Liver (tissue), 9 donors: ENCODE results near the gene TMIGD3. TPM values are rescaled to one million over a fixed set of nuclear protein-coding genes. Genes with fewer than 3 reads are reported as not detected.
A peak's percentile ranks its signal among the peaks of the same experiment; 100 is the strongest.

Experiments
- DNase-seq: peaks from one replicate; pipeline ENCODE4 v3.0.0-alpha.2; 2017; ENCODE audit warnings: low spot score
- H3K27ac ChIP-seq, 2 donors: one replicate each; pipeline ENCODE4 v1.7.0; 2013; ENCODE audit warnings: inconsistent platforms in 2 of 2, low read length in 2 of 2, control low read depth in 1 of 2, low read depth in 1 of 2, mild to moderate bottlenecking in 1 of 2
- H3K27me3 ChIP-seq, 4 donors: one replicate each; pipeline versions ENCODE4 v1.6.1 to v1.7.0; 2013; ENCODE audit warnings: low read length in 3 of 4, inconsistent platforms in 1 of 4, mild to moderate bottlenecking in 1 of 4, moderate library complexity in 1 of 4; ENCODE audit not compliant: control insufficient read depth in 4 of 4, insufficient read depth in 4 of 4
- H3K36me3 ChIP-seq, 4 donors: one replicate each; pipeline versions ENCODE4 v1.6.1 to v1.7.0; 2013; ENCODE audit warnings: low read length in 3 of 4, mild to moderate bottlenecking in 3 of 4, low read depth in 1 of 4, moderate library complexity in 1 of 4; ENCODE audit not compliant: control insufficient read depth in 4 of 4, insufficient read depth in 3 of 4
- H3K4me1 ChIP-seq, 4 donors: one replicate each; pipeline versions ENCODE4 v1.6.1 to v1.7.0; 2013; ENCODE audit warnings: low read length in 3 of 4, mild to moderate bottlenecking in 3 of 4, moderate library complexity in 1 of 4; ENCODE audit not compliant: control insufficient read depth in 4 of 4, insufficient read depth in 4 of 4
- H3K4me3 ChIP-seq, 3 donors: one replicate each; pipeline versions ENCODE4 v1.6.1 to v1.7.0; 2013; ENCODE audit warnings: low read length in 3 of 3, control low read depth in 1 of 3, low read depth in 1 of 3, mild to moderate bottlenecking in 1 of 3
- H3K9ac ChIP-seq, 2 donors: one replicate each; pipeline ENCODE4 v1.7.0; 2013; ENCODE audit warnings: low read length in 2 of 2, mild to moderate bottlenecking in 2 of 2, moderate library complexity in 2 of 2, control low read depth in 1 of 2, low read depth in 1 of 2
- H3K9me3 ChIP-seq, 4 donors: one replicate each; pipeline versions ENCODE4 v1.6.1 to v1.7.0; 2013; ENCODE audit warnings: low read length in 3 of 4; ENCODE audit not compliant: control insufficient read depth in 4 of 4
- EGR1 ChIP-seq, 2 donors: IDR thresholded peaks; 2 replicates each; pipeline ENCODE4 v1.6.1; 2016 to 2018; ENCODE audit warnings: antibody characterized with exemption in 2 of 2, low read depth in 2 of 2
- FOXA1 ChIP-seq: IDR thresholded peaks from 2 replicates; pipeline ENCODE4 v1.6.1; 2016; ENCODE audit warnings: antibody characterized with exemption
- FOXA2 ChIP-seq: IDR thresholded peaks from 2 replicates; pipeline ENCODE4 v1.6.1; 2016; ENCODE audit warnings: antibody characterized with exemption
- GABPA ChIP-seq, 2 donors: IDR thresholded peaks in 1 of 2; conservative IDR thresholded peaks in 1 of 2; 2 replicates each; pipeline ENCODE4 v1.6.1; 2016; ENCODE audit warnings: antibody characterized with exemption in 2 of 2, mild to moderate bottlenecking in 1 of 2, moderate library complexity in 1 of 2
- HNF4A ChIP-seq, 2 donors: conservative IDR thresholded peaks; 2 replicates each; pipeline ENCODE4 v1.6.1; 2016; ENCODE audit warnings: antibody characterized with exemption in 2 of 2, mild to moderate bottlenecking in 2 of 2
- JUND ChIP-seq, 2 donors: IDR thresholded peaks; 2 replicates each; pipeline ENCODE4 v1.6.1; 2016; ENCODE audit warnings: antibody characterized with exemption in 2 of 2
- RAD21 ChIP-seq, 2 donors: IDR thresholded peaks; 2 replicates each; pipeline ENCODE4 v1.6.1; 2016; ENCODE audit warnings: antibody characterized with exemption in 2 of 2, mild to moderate bottlenecking in 2 of 2
- RXRA ChIP-seq, 2 donors: IDR thresholded peaks; 2 replicates each; pipeline ENCODE4 v1.6.1; 2017 to 2018; ENCODE audit warnings: antibody characterized with exemption in 2 of 2, mild to moderate bottlenecking in 1 of 2
- SP1 ChIP-seq: IDR thresholded peaks from 2 replicates; pipeline ENCODE4 v1.6.1; 2018; ENCODE audit warnings: antibody characterized with exemption, mild to moderate bottlenecking
- TAF1 ChIP-seq: conservative IDR thresholded peaks from 2 replicates; pipeline ENCODE4 v1.6.1; 2016; ENCODE audit warnings: antibody characterized with exemption, mild to moderate bottlenecking
- YY1 ChIP-seq: IDR thresholded peaks from 2 replicates; pipeline ENCODE4 v1.6.1; 2016; ENCODE audit warnings: antibody characterized with exemption, mild to moderate bottlenecking
- WGBS: extraction: QIAGEN DNeasy Blood & Tissue Kit; methylation state at CpG from one replicate; pipeline ENCODE4 v1.1.7; 2013; 5-methylcytosine and 5-hydroxymethylcytosine counted together
- polyA plus RNA-seq, 2 donors: library from polyadenylated mRNA; stranded (reverse) in 1 of 2; unstranded in 1 of 2; fragments of 200-250 nt in 1 of 2; fragments of >200 nt in 1 of 2; fragmentation: Nextera tagmentation in 1 of 2; extraction: Ambion mirVana in 1 of 2; gene quantifications; one replicate each; pipeline versions ENCODE4 v1.2.1 to v1.2.3, GENCODE V29; 2013 to 2015
- total RNA-seq, 2 donors: library from RNA; depleted of rRNA; stranded (reverse); fragments of >200 nt; gene quantifications; one replicate each; pipeline ENCODE4 v1.2.3, GENCODE V29; 2014
- TF ChIP-seq, protein P1 (sequence below): IDR thresholded peaks from 2 replicates; pipeline ENCODE4 v1.6.1; 2016; ENCODE audit warnings: antibody characterized with exemption, mild to moderate bottlenecking
- TF ChIP-seq, protein P2 (sequence below): IDR thresholded peaks from 2 replicates; pipeline ENCODE4 v1.6.1; 2016; ENCODE audit warnings: antibody characterized with exemption
- TF ChIP-seq, protein P3 (sequence below): IDR thresholded peaks from 2 replicates; pipeline ENCODE4 v1.6.1; 2016; ENCODE audit warnings: antibody characterized with exemption
- TF ChIP-seq, protein P4 (sequence below): IDR thresholded peaks from 2 replicates; pipeline ENCODE4 v1.6.1; 2016; ENCODE audit warnings: antibody characterized with exemption
- TF ChIP-seq, protein P5 (sequence below): fragments of 150-350 bp; IDR thresholded peaks from 2 replicates; pipeline ENCODE4 v1.5.1; 2017; ENCODE audit warnings: improper control_type of control experiment, low read depth, low read length; ENCODE audit not compliant: missing input control
- donor health status: healthy.
- donor health status: healthy.
- donor health status: healthy.
- donor health status: healthy.
- donor health status: healthy.

TMIGD3 gene
- total and polyA plus RNA-seq, 4 donors, result 2.6 to 5.9 (median 4.6) TPM

DNA sequence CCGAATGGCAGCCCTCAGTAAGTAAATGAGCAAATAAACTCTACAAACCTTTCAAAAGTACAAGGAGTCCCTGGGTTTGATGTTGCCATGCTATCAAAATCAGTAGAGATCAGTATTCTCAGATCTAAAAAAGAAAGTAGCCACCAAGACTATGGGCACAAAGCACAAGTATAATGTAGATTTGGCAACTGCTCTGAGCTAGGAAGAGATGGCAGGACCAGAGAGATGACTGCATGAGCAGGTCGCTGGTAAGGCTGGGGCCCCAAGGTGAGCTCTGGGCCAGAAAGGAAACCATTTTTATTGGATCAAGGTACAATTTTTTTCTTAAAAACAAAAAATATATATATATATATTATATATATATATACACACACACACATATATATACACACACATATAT is 3.1 kb upstream of the TMIGD3 start:
- Histone ChIP-seq H3K9me3 (no peaks in the 10 kb centered on the region), H3K4me3 (no peak overlapping the region), H3K9ac (no peak overlapping the region), H3K4me1 (peaks cover 11 to 32% (median 21%) of the 10 kb centered on the region in 4 donors), H3K36me3 (no peaks in the 10 kb centered on the region), H3K27ac (peak overlapping the region in 1 of 2 donors; percentile 44), H3K27me3 (no peaks in the 10 kb centered on the region)
- no peak for DNase-seq
- TF ChIP-seq FOXA1, result no peak
- 48% methylated on average over 2 of the region's 2 CpGs for WGBS

DNA sequence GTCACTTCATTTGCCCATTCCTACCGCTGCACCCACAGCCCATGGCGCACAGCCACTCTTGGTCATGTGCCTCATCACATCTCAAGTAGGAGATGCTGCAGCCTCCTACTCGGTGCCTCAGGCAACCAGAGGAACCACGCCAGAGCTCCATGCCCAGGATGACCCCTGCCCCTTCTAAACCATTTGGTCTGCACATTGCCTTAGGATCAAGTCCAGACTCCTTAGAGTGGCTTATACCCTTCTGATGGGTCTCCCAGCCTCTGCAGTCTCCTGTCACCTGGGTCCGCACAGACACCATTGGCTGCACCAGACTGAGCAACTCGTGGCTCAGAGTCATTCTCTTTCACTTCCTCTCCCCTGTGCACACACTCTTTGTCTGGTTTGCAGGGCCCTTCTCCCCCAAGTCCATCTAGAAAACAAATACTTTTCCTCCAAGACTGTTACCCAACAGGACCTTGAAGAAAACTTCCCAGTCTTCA is 2.2 kb upstream of the TMIGD3 start:
- Histone ChIP-seq H3K9me3 (no peaks in the 10 kb centered on the region), H3K27me3 (no peaks in the 10 kb centered on the region), H3K4me3 (no peak overlapping the region), H3K9ac (no peak overlapping the region), H3K4me1 (peaks cover 11 to 32% (median 21%) of the 10 kb centered on the region in 4 donors), H3K27ac (peak overlapping the region; percentile 38 to 44), H3K36me3 (no peaks in the 10 kb centered on the region)
- DNase-seq, result no peak
- WGBS, result 87% methylated on average over 6 of the region's 6 CpGs
- TF ChIP-seq RAD21 (IDR thresholded peaks at IDR 0.05) (no peak), HNF4A (conservative IDR thresholded peaks at IDR 0.05) (no peak), FOXA2 (no peak), YY1 (no peak), FOXA1 (no peak), EGR1 (IDR thresholded peaks at IDR 0.05; ENCODE audit: low read depth in 2 of 2) (no peak), JUND (IDR thresholded peaks at IDR 0.05) (no peak), TAF1 (no peak), SP1 (no peak), GABPA (IDR thresholded peaks at IDR 0.05 in 1 of 2, conservative IDR thresholded peaks at IDR 0.05 in 1 of 2) (no peak), RXRA (IDR thresholded peaks at IDR 0.05) (no peak)
- TF ChIP-seq, protein P1, sequence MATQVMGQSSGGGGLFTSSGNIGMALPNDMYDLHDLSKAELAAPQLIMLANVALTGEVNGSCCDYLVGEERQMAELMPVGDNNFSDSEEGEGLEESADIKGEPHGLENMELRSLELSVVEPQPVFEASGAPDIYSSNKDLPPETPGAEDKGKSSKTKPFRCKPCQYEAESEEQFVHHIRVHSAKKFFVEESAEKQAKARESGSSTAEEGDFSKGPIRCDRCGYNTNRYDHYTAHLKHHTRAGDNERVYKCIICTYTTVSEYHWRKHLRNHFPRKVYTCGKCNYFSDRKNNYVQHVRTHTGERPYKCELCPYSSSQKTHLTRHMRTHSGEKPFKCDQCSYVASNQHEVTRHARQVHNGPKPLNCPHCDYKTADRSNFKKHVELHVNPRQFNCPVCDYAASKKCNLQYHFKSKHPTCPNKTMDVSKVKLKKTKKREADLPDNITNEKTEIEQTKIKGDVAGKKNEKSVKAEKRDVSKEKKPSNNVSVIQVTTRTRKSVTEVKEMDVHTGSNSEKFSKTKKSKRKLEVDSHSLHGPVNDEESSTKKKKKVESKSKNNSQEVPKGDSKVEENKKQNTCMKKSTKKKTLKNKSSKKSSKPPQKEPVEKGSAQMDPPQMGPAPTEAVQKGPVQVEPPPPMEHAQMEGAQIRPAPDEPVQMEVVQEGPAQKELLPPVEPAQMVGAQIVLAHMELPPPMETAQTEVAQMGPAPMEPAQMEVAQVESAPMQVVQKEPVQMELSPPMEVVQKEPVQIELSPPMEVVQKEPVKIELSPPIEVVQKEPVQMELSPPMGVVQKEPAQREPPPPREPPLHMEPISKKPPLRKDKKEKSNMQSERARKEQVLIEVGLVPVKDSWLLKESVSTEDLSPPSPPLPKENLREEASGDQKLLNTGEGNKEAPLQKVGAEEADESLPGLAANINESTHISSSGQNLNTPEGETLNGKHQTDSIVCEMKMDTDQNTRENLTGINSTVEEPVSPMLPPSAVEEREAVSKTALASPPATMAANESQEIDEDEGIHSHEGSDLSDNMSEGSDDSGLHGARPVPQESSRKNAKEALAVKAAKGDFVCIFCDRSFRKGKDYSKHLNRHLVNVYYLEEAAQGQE, result no peak
- TF ChIP-seq, protein P2, sequence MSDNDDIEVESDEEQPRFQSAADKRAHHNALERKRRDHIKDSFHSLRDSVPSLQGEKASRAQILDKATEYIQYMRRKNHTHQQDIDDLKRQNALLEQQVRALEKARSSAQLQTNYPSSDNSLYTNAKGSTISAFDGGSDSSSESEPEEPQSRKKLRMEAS, result no peak
- TF ChIP-seq, protein P3, sequence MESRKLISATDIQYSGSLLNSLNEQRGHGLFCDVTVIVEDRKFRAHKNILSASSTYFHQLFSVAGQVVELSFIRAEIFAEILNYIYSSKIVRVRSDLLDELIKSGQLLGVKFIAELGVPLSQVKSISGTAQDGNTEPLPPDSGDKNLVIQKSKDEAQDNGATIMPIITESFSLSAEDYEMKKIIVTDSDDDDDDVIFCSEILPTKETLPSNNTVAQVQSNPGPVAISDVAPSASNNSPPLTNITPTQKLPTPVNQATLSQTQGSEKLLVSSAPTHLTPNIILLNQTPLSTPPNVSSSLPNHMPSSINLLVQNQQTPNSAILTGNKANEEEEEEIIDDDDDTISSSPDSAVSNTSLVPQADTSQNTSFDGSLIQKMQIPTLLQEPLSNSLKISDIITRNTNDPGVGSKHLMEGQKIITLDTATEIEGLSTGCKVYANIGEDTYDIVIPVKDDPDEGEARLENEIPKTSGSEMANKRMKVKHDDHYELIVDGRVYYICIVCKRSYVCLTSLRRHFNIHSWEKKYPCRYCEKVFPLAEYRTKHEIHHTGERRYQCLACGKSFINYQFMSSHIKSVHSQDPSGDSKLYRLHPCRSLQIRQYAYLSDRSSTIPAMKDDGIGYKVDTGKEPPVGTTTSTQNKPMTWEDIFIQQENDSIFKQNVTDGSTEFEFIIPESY, result no peak
- TF ChIP-seq, protein P4, sequence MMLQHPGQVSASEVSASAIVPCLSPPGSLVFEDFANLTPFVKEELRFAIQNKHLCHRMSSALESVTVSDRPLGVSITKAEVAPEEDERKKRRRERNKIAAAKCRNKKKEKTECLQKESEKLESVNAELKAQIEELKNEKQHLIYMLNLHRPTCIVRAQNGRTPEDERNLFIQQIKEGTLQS, result no peak
- TF ChIP-seq, protein P5, sequence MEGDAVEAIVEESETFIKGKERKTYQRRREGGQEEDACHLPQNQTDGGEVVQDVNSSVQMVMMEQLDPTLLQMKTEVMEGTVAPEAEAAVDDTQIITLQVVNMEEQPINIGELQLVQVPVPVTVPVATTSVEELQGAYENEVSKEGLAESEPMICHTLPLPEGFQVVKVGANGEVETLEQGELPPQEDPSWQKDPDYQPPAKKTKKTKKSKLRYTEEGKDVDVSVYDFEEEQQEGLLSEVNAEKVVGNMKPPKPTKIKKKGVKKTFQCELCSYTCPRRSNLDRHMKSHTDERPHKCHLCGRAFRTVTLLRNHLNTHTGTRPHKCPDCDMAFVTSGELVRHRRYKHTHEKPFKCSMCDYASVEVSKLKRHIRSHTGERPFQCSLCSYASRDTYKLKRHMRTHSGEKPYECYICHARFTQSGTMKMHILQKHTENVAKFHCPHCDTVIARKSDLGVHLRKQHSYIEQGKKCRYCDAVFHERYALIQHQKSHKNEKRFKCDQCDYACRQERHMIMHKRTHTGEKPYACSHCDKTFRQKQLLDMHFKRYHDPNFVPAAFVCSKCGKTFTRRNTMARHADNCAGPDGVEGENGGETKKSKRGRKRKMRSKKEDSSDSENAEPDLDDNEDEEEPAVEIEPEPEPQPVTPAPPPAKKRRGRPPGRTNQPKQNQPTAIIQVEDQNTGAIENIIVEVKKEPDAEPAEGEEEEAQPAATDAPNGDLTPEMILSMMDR, result no peak
